ENCODE measurements around the gene CLCN7.

Gene CLCN7

DNA sequence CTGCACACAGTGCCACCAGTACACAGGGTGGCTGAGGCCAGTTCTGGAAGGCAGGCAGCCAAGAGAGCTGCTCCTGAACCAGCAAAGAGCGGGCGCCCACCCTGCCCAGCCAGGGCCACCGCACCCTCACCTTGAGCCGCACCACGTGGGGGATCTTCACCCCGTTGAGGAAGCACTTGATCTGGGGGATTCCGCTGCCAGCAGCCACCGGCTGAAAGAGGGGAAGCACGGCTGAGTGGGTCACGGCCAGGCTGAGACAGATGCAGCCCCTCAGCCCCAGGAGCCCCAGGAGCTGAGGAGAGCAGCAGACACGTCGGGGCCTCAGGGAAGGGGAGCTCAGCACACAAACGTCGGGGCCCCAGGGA is 15.9 kb downstream of the CLCN7 start:
- no peak for DNase-seq

DNA sequence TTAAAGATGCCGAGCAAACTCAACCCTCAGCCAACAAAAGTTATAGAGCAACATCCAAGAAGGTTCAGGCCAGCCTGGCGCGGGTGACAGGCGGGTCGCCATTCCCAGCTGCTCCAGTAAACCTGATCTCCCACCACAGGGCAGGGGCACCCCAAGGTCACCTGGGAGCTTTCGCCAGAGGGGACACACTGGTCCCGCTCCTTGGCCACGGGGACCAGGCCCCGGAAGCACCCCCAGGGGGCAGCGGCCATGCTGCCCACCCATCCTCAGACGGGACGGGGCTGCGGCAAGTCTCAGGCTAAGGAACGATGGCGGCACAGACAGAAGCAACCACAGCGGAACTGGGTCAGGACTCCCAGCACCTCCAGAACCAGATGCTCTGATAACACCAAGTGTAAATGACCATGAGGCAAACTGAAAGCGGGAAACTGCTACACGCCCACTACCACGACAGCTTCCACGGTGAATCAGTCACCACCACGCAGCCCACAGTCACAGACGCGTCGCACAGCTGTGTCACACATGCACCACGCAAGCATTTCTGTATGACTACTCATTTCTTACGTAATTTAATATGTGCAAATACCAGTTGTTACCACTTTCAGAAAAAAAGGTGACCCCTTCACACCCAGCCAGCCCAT is 16.4 kb downstream of the CLCN7 start:
- no peak for DNase-seq

DNA sequence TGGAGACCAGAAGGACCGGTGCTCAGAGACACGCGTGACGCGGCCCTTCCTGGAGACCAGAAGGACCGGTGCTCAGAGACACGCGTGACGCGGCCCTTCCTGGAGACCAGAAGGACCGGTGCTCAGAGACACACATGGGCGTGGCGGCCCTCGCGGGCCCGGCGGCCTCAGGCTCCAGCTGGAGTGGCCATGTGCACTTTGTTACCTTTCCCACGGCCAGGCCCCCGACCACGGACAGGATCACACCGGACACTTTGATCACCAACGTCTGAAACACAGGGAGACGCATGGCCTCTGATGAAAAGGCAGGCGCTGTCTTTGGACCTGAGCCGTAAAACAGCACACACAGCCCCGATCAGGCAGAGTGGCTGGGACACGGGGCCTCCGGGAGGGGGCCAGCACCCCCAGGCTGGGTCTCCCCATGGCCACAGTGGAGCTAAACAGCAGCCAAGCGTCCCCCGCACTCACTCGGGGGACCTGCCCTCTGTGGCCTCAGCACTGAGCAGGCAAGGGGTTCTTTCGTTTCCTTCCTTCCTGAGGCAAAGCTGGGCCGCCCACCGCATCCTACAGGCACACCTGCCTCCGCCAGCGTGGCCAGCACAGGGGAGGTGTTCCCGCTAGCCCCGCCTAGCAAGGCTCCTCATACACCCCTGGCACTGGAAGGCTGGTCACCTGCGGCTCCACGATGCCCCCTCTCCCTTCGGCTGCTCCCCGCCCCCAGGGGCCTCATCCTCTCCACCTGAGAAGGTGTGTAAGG is 17.2 kb downstream of the CLCN7 start:
- DNase-seq, result no peak

DNA sequence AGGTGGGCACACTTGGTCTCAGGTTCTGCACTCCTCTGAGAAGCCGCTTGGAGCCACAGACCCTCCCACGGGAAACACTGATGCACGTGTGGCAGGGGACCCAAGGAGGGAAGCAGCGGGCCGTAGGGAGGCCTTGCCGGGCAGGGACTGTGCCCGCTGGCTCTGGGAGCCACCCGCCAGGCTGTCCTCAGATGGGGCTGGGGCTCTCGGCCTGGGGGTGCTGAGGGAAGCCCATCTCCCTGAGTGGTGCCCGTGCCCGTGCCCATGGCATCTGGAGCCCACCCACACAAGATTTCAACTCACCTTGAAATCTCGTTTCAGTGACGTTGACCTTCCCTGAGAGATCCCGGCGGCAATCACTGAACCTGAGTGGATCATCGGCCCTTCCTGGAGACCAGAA is 17.9 kb downstream of the CLCN7 start:
- DNase-seq, result no peak

DNA sequence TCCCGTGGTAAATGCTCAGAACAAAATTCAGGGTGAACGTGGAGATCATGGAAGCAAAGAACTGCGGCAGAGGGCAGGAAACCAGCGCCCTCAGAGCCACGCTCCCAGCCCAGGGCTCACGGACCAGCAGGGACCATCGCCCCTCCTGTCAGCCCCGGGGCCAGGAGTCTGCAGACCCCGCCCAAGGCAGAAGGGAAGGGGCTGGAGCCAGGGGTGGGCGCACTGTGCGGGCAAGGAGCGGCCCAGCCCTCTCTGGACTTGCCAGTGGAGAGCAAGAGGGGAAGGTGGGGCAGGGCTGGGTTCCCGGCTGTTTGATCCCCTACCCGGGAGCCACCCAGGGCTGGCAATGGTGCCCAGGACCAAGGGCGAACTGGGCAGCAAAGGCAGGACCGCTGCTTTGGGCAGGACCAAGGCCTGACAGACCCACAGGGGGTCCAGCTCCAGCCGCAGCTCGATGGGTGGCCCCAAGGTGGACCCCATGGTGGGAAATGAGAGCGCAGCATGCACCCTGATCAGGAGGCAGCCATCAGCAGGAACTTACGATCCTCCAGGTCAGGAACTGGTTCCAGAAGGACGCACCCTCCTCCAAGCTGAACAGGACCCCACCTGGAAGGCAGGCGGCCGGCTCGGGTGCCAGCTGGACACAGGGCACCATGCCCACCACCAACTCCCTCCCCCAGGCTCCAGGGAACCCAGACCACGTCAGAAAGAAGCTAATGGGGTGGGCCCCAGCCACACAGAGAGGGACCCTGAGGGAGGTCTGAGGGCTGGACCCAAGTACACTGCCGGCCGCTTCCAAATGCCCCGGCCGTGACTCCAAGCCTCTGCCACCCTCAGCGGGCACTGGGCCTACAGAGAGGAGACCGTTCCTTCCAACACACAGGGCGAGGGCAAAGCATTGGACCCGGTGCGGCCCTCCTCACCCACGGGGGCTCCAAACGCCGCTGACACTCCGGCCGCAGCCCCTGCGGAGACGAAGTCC is 19.3 kb downstream of the CLCN7 start:
- no peak for DNase-seq

DNA sequence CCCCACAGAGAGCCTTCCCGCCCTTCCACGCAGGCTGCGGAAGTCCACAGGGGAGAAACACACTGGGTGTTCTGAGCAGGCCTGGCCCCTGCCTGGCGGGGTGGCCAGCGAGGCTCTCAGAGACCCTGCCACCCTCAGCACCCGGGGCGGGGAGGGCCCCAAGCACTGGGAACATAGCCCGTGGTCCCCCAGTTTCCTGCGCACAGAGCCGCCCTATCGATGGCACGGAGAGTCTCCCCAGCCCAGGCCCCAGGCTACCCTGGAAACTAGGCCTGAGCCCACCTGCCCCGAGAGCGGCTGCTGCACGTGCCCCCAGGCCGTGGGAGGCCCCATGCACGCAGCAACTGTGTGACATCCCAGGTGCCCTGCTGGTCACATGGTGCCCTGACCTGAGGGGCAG is 20.3 kb downstream of the CLCN7 start:
- no peak for DNase-seq

DNA sequence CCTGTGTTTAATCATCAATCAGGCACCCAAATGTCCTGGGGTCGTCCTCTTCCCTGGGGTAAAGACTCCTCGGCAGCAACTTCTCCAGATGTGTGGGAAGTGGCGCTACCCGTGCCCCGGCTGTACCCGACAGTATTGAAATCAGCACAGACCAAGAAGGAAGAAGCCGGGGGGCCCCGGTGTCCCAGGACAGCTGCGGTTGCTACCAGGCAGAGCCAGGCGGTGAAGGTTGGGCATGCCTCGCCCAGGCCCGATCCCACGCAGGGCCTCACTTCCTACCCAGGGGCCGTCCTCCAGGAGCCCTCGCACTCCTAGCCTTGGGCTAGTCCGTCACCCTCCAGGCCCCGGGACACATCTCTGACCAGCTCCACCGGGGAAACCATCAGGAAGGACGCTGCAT is 21.5 kb downstream of the CLCN7 start:
- no peak for DNase-seq

DNA sequence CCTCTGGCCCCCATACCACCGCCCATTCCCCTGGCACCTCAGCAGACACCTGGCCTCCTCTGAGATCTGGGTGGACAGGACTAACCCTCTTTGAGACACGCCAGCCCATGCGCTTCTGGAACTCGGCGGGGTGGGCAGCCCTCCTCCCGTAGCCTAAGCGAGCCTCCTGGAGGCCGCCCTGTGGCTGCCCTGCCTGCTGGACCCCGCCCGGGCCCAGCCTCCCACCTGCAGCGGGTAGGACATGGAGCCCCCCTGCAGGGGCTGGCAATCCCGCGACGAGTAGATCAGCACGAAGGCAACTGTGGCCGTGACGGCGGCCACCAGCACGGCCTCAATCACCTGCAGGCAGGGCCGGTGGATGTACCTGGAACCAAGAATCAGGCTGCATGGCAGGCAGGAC is 22.3 kb downstream of the CLCN7 start:
- DNase-seq, result no peak

DNA sequence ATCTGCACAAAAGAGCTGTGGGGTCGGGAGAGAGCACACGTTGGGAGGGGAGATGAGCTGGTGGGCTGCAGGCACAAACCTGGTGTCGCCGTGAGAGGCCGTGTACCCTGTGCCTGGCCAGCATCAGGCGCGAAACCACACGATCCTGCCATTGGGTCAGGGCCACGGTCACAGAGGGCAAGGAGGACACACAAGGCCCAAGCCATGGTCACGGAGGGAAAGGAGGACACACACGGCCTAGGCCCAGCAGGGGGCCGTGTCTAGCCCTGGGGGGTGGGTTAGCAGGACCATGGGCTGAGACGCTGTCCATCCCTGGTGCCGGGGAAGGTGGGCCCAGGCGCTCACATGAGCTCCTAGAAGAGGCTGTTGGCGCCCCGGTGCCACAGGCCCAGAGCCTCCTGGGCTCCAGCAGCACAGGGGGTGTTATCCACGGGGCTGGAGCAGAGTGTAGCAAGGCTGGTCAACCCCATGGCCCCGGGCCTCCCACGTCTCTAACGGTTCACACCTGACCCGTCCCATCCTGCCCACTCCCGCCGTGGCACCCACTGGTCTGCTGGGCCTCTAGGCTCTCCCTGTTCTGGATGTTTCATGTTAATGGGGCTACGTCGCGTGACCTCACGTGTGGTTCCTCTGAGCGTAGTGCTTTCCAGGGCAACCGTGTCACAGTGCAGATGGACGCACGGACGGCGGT is 23.0 kb downstream of the CLCN7 start:
- no peak for DNase-seq

DNA sequence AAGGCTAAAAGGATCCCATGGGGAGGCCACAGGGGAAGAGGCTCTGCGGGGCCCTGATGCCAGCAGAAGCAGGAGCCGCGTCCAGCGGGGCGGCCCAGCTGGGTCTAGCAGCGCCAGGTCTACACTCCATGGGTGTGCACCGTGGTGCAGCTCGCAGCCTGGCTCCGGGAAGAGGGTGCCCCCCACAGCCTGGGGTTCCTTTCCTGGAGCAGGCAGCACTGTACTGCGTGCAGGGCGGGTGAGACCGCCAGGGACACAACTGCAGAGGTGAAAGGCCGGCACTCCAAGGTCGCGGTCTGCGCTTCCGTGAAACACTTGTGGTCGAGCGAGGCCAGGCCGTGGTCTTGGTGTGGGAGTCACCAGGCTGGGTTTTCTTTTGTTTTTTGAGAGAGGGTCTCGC is 24.0 kb downstream of the CLCN7 start:
- no peak for DNase-seq

DNA sequence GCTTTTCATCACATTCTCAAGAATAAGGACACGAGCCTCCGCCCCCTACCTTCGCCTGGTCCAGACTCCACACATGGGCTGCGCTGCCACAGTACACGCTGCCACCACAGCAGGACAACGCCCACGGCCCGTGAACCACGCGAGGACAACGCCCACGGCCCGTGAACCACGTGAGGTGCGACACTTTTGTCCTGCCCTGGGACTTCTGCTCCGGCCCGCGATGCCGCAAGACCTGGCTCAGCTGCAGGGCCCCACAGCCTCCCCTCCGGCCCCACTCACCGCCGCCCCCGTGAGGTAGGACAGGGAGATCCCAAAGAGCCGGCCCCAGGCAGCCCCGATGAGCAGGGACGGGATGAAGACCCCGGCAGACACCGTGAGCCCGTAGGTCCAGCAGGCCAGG is 24.6 kb downstream of the CLCN7 start:
- no peak for DNase-seq

DNA sequence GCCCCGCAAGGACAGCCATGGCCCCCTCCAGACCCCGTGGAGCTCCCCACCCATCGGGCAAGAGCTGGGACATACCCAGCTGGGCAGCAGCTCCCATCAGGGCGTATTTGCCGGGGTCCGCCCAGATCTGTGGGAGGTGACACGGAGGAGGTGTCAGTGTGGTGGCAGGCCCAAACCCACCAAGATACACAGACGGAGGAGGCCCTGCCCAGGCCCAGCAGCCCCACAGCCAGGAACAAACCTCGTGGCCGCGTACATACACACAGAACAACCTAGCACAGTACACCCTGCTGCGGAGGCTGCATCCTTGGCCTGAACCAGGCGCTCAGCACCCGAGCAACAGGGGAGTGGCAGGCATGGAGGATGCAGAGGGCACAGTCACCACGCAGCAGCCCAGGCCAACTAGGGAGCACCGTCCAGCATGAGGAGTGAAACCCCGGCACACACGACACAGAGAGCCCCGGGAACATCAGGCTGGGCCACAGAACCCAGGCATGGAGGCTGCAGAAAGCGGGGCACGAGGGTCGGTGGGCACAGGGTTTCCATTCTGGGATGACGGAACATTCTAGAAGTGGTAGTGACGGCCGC is 25.5 kb downstream of the CLCN7 start:
- no peak for DNase-seq

DNA sequence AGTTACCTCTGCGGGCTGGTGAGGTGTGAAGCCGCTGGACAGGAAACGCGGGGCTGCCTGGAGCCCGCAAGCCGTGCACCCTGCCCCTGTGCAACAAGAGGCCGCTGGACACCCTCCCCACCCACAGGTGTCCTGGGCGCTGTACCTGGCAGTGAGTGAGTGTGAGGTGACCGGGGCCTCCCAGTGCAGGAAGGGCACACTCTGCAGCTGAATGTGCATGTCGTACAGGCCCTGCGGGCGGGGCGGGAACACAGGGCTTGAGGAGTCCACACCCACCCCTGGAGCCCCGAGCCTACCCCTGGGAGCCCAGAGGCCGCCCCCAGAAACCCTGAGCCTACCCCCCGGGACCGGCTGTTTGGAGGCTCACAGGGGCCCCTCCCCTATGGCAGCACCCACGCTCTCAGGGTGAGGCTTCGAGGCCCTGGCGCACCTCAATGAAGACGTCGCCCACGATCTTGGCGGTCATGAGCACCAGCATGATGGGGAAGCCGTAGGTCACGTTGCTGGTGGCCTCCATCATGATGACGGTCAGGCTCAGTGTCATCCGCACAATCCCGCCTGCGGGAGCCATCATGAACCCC is 26.2 kb downstream of the CLCN7 start:
- DNase-seq, result no peak

DNA sequence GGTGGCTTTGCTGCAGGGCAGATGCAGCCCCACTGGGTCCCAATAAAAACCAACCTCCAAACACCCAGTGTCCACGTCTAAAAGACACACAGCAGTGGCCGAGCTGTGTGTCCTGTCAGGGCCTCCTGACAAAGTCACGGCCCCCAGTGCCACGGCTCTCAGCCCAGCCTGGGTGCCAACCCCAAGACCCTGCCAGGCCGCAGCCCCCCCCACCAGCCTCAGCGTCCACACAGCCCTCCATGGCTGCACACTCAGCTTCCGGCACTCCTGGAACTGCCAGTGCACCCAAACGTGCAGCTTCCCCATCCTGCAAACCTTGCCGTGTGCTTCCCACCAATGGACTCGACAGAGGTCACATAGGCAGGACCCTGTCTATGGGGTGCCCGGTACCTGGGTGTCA is 26.9 kb downstream of the CLCN7 start:
- DNase-seq, result no peak

DNA sequence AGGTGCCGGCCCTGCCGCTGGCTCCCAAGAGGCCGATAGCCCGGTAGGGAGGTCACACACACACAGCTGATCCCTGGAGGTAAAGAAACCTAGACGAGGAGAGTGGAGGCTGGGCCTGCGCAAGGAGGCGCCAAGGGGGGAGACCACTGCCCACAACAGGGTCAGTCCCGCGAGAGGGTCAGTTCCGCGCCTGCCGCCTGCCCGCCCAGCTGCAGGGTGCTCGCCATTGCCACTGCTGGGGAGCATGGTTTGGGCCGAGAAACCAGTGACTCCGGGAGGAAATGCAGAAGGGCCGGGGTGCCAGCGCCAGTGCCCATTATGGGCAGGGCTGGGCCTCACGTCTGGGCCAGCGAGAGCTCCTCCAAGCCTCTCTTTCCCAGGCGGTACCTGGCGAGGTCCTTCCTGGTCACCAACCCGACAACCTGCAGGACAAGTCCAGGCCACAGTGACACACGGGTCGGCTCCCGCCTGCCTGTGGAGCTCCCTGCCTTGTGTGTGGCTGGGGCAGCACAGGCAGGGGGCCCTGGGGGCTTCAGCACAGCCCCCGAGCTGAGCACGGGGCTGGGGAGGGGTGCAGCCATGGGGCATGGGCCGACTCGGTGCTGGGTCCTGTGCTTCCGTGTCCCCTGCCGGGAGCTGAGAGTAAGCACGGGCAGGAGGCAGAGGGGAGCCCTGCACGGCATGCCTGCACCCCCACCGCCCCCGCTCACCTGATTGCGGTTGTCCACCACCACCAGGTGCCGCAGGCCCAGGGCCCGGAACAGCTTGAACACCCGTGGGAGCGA is 28.3 kb downstream of the CLCN7 start:
- no peak for DNase-seq

DNA sequence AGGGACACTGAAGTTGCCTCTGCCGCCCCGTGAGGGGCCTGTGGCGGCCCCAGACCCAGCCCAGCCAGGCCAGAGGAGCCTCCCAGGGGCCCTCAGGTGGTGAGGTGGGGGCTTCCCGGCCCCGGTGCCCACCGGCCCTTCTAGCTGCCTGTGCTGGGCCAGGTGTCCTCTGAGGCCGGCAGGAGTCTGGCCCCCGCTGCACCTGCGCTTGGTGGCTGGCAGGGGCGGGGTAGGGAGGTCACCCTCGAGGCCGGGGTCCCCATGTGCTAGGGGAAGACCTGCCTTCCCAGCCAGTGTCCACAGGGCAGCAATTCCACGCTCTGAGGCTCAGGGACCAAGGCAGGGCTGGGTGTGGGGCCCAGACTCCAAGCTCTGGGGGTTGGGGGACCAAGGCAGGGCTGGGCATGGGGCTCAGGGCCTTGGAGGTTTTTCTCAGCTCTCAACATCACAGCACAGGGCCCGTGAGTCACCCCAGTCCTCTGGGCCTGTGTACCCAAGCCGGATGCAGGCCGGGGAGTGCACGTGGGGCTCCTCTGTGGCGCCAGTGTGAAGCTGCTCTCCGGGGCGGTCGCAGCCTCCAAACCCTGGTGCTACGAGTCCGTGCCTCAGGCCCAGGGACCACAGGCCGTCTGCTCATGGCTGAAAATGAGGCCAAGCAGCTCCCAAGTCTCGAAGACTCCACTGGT is 29.2 kb downstream of the CLCN7 start:
- DNase-seq, result no peak

DNA sequence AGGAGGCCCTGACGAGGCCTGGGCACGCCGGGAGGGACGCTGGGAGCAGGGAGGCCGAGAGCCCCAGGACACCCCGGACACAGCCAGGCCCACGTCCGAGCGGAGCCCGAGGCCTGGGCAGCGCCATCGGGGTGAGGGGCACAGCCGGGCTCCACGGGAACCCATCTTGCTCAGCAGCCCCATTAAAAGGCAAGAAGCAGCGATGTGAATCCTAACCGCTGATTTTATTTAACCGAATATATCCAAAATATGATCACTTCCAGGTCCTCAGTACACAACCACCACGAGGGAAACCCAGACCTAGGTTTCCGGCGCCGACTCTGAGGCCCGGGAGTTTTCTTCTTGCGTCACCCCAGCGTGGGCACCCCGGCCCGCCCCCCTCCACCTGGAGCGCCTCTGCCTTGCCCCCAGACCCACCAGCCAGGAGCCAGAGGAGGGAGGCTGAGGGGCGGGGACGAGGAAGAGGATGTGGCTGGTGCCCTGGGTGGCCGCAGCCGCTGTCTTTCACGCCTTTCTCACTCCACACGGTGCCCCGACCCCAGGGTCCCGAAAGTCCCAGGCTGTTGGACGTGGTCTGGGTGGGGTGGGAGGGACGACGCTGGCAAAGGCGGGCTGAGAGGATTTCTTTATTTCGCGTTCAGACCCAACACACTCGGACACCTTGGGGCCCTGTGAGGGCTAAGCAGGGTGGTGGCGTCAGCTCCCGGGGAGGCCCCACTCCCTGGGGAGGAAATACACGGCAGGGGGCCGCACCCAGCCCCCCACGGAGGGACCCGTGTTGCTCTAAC is 29.9 kb downstream of the CLCN7 start:
- no peak for DNase-seq

DNA sequence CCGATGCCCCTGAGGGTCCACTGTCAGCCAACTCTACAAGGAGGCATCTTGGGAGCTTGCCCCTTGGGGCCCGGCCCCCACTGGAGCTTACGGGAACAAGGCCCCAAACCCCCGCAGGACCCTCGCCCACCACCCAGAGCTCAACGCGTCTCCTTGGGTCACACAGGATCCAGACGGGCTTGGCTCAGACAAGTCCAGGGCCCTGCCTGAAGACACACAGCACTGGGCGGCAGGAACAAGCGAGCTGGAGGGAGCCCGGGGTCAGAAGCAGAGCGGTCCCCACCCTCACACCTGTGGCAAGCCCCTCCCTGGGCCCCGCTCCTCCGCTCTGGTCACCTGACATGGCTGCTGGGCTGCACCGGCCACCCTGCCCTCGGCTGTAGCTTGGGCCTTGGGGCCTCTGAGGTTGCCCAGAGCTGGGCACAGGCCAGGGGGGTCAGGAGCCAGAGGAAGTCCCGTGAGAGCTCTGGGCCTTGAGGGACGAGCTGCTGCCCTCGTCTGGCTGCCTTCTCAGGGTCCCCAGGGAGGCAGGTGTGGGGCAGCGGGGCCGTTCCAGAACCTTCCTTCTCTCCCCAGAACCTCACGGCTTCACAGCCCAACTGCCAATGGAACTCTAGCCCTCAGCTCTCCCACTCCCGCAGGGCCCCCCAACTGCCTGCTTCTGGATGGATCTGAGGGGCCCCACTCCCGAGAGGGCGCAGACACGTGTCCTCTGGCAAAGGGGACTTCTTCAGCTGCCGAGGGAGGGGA is 30.7 kb downstream of the CLCN7 start, which contains the start of gene CCDC154:
TSS of gene CCDC154 (minus strand) at position 577 of the 750 bp plus-strand sequence. CDS start at position 343, 234 bp downstream.
- DNase-seq, result no peak

DNA sequence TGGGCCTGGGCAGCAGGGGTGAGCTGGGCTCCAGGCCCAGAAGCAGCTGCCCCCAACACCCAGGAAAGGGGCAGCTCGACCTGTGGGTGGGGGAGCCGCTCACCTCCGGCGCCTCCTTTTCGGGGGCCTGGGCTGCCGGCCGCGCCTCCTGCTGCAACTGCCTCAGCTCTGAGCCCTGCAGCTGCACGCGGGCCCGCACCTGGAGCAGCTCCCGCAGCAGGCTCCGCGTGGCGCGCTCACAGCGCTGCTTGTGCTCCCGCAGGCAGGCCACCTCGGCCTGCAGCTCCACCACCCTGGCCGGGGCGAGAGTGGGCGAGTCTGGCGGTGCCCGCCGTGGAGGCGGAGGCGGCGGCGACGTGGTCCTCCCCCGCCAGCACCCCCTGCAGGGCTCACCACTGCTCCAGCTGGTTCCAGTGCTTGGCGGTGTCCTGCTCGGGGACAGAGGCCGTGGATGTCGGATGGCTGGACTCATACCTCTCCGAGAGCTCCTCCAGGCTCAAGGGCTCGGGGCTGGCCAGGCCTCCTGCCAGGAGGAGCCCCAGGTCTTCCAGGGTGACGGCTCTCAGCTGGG is 31.3 kb downstream of the CLCN7 start:
- no peak for DNase-seq

All from NCI-H526 treated with DMSO at 0.1 percent for 48 hours (cell line).